ENCODE measurements around the gene MAML1. TPM values are rescaled to one million over a fixed set of nuclear protein-coding genes. Genes with fewer than 3 reads are reported as not detected.

Gene MAML1
- total RNA-seq, 1 donor from 2014 or later = 54.8 TPM

GRCh38 chr5:179791881-179792611 is 59.4 kb downstream of the MAML1 start:
- no peaks in the 10 kb centered on the region for H3K27me3 Mint-ChIP-seq
- no peak for DNase-seq (ENCODE audit: low spot score, unreplicated experiment)

GRCh38 chr5:179792612-179793467 is 60.2 kb downstream of the MAML1 start:
- H3K4me3 Mint-ChIP-seq (ENCODE audit: low read depth) = no peak overlapping the region
- no peak for TF ChIP-seq CTCF (IDR thresholded peaks at IDR 0.05; ENCODE audit: unreplicated experiment)
- no peak overlapping the region for H3K27ac Mint-ChIP-seq
- no peaks in the 10 kb centered on the region for H3K4me1 Mint-ChIP-seq (ENCODE audit: low read depth)
- H3K36me3 Mint-ChIP-seq (ENCODE audit: insufficient read depth) = peaks cover 9% of the 10 kb centered on the region
- peaks cover 3% of the 10 kb centered on the region for H3K9me3 Mint-ChIP-seq (ENCODE audit: low read depth)
- DNase-seq (ENCODE audit: low spot score, unreplicated experiment) = no peak
- H3K27me3 Mint-ChIP-seq = no peaks in the 10 kb centered on the region

More at GRCh38 chr5:179791881-179792611, 59.4 kb downstream of the MAML1 start:
- Mint-ChIP-seq H3K36me3 (ENCODE audit: insufficient read depth) (peaks cover 7% of the 10 kb centered on the region), H3K4me3 (ENCODE audit: low read depth) (no peak overlapping the region), H3K27ac (no peak overlapping the region), H3K9me3 (ENCODE audit: low read depth) (peaks cover 3% of the 10 kb centered on the region), H3K4me1 (ENCODE audit: low read depth) (no peaks in the 10 kb centered on the region)
- no peak for TF ChIP-seq CTCF (IDR thresholded peaks at IDR 0.05; ENCODE audit: unreplicated experiment)

GRCh38 chr5:179793468-179794139 is 61.0 kb downstream of the MAML1 start, which contains the start of gene LTC4S:
Gene LTC4S, plus strand, starts transcription at chr5:179793986. Its CDS starts 95 bp downstream, at chr5:179794081.
- Mint-ChIP-seq H3K4me1 (ENCODE audit: low read depth) (no peaks in the 10 kb centered on the region), H3K27me3 (no peaks in the 10 kb centered on the region), H3K27ac (peak within 1 kb of the TSS; percentile 81), H3K4me3 (ENCODE audit: low read depth) (peak within 1 kb of the TSS; percentile 68), H3K36me3 (ENCODE audit: insufficient read depth) (peaks cover 8% of the 10 kb centered on the region), H3K9me3 (ENCODE audit: low read depth) (peaks cover 3% of the 10 kb centered on the region)
- DNase-seq (ENCODE audit: low spot score, unreplicated experiment) = no peak
- TF ChIP-seq CTCF (IDR thresholded peaks at IDR 0.05; ENCODE audit: unreplicated experiment) = no peak

GRCh38 chr5:179794171-179794570 is 61.5 kb downstream of the MAML1 start:
- H3K9me3 Mint-ChIP-seq (ENCODE audit: low read depth) = peaks cover 3% of the 10 kb centered on the region
- DNase-seq (ENCODE audit: low spot score, unreplicated experiment) = no peak
- TF ChIP-seq CTCF (IDR thresholded peaks at IDR 0.05; ENCODE audit: unreplicated experiment) = no peak

GRCh38 chr5:179794575-179794974 is 62.0 kb downstream of the MAML1 start:
- Mint-ChIP-seq H3K4me1 (ENCODE audit: low read depth) (no peaks in the 10 kb centered on the region), H3K36me3 (ENCODE audit: insufficient read depth) (peaks cover 9% of the 10 kb centered on the region), H3K4me3 (ENCODE audit: low read depth) (peak overlapping the region; percentile 68), H3K27me3 (no peaks in the 10 kb centered on the region), H3K27ac (peak overlapping the region; percentile 81), H3K9me3 (ENCODE audit: low read depth) (no peaks in the 10 kb centered on the region)
- no peak for TF ChIP-seq CTCF (IDR thresholded peaks at IDR 0.05; ENCODE audit: unreplicated experiment)
- no peak for DNase-seq (ENCODE audit: low spot score, unreplicated experiment)

More at GRCh38 chr5:179794171-179794570, 61.5 kb downstream of the MAML1 start:
- no peak overlapping the region for H3K4me3 Mint-ChIP-seq (ENCODE audit: low read depth)
- peaks cover 8% of the 10 kb centered on the region for H3K36me3 Mint-ChIP-seq (ENCODE audit: insufficient read depth)
- H3K27ac Mint-ChIP-seq = peak overlapping the region; percentile 10
- no peaks in the 10 kb centered on the region for H3K27me3 Mint-ChIP-seq
- H3K4me1 Mint-ChIP-seq (ENCODE audit: low read depth) = no peaks in the 10 kb centered on the region
